ENCODE measurements around the gene DLG1. TPM values are rescaled to one million over a fixed set of nuclear protein-coding genes. Genes with fewer than 3 reads are reported as not detected.
A peak's percentile ranks its signal among the peaks of the same experiment; 100 is the strongest.

DLG1 gene
- total and polyA plus RNA-seq, 2 of the 4 experiments (the other 2 are of a cell fraction) = 21.2 to 57.7 TPM

GRCh38 chr3:197256104-197256503 lies 42.3 kb downstream of the DLG1 start:
- peaks cover 36% of the 10 kb centered on the region for H4K20me1 ChIP-seq (ENCODE audit: insufficient read depth, low read length)
- H4K8ac ChIP-seq (ENCODE audit: low read depth in 2 of 2, low read length in 2 of 2) = no peak overlapping the region
- H2AFZ ChIP-seq (replicated peaks; ENCODE audit: low read length, poor library complexity) = no peak overlapping the region
- no peak overlapping the region for H3K56ac ChIP-seq (ENCODE audit: extremely low read depth, insufficient read depth, low read length)
- H3K4ac ChIP-seq (ENCODE audit: low read depth, low read length) = no peak overlapping the region
- H3K36me3 ChIP-seq (ENCODE audit: control insufficient read depth, insufficient read depth, low read length) = no peaks in the 10 kb centered on the region
- CTCF ChIA-PET = interaction anchor here (0.6 to 1.6 kb wide), 7 partner anchors 13 to 593 kb away, joined by 3 to 6 read pairs (median 3); no protein-coding TSS in a partner anchor
- no peak overlapping the region for H2AK9ac ChIP-seq (replicated peaks; ENCODE audit: low read depth, low read length, poor library complexity)
- no peaks in the 10 kb centered on the region for H3K27me3 ChIP-seq (ENCODE audit: control insufficient read depth, insufficient read depth, low read length)
- peaks cover 2% of the 10 kb centered on the region; the same call in 1 of the 2 replicates for H3K9me1 ChIP-seq (ENCODE audit: insufficient read depth, low read length)
- H3K79me1 ChIP-seq (ENCODE audit: low read depth in 1 of 2, low read length in 2 of 2) = peaks cover 27 to 62% of the 10 kb centered on the region in 2 experiments
- H3K23ac ChIP-seq (ENCODE audit: low read depth, low read length) = 0 out of 2 replicates have a peak overlapping the region, but pooled peaks have one; percentile 4
- H3K9ac ChIP-seq (ENCODE audit: low read depth, low read length) = no peak overlapping the region
- H2BK5ac ChIP-seq (ENCODE audit: low read depth, low read length, poor library complexity, severe bottlenecking) = no peak overlapping the region
- no peak for TF ChIP-seq RAD21 (IDR thresholded peaks at IDR 0.05; ENCODE audit: low read length)
- TF ChIP-seq MXI1 (IDR thresholded peaks at IDR 0.05; ENCODE audit: borderline replicate concordance, low read depth, low read length) = no peak
- TF ChIP-seq USF2 (IDR thresholded peaks at IDR 0.05; ENCODE audit: low read depth, low read length) = no peak
- TF ChIP-seq CEBPB (IDR thresholded peaks at IDR 0.05; ENCODE audit: low read depth, low read length) = no peak
- no peak for TF ChIP-seq SMC3 (IDR thresholded peaks at IDR 0.05; ENCODE audit: low read depth, low read length)
- no peak for TF ChIP-seq RFX5 (IDR thresholded peaks at IDR 0.05; ENCODE audit: low read depth, low read length)
- TF ChIP-seq POLR2A (IDR thresholded peaks at IDR 0.05; ENCODE audit: low read depth, low read length) = no peak
- TF ChIP-seq BHLHE40 (IDR thresholded peaks at IDR 0.05; ENCODE audit: low read depth, low read length) = no peak
- TF ChIP-seq CTCF (conservative IDR thresholded peaks at IDR 0.05; ENCODE audit: low read depth, low read length) = no peak
- no peak for TF ChIP-seq FOS (IDR thresholded peaks at IDR 0.05; ENCODE audit: low read depth, low read length)
- TF ChIP-seq CHD1 (IDR thresholded peaks at IDR 0.05; ENCODE audit: low read depth, low read length) = no peak
- no peak for TF ChIP-seq MAZ (IDR thresholded peaks at IDR 0.05; ENCODE audit: borderline replicate concordance, low read depth, low read length)
- TF ChIP-seq NFE2L2 (IDR thresholded peaks at IDR 0.05; ENCODE audit: low read depth, low read length) = no peak
- TF ChIP-seq RCOR1 (IDR thresholded peaks at IDR 0.05; ENCODE audit: insufficient replicate concordance, low read length) = no peak
- no peak for TF ChIP-seq MAFK (IDR thresholded peaks at IDR 0.05; ENCODE audit: low read depth, low read length)
- TF ChIP-seq ELK1 (IDR thresholded peaks at IDR 0.05; ENCODE audit: borderline replicate concordance, low read depth, low read length) = no peak
- ATAC-seq (ENCODE audit: low read depth) (no peak), DNase-seq (no peak)
- intact Hi-C loops (cut with micrococcal nuclease) = no loop called here
- H2BK15ac ChIP-seq (ENCODE audit: low read depth, low read length) = no peak overlapping the region
- dilution Hi-C loops (cut with HindIII; ENCODE audit: low sequenced_read_pairs, unreplicated experiment) = no loop called here
- H3K4me1 ChIP-seq (ENCODE audit: control insufficient read depth, insufficient read depth, low read length) = peaks cover under 1% of the 10 kb centered on the region
- POLR2A ChIA-PET (ENCODE audit: unreplicated experiment) = no interaction called here
- no peak overlapping the region for H4K5ac ChIP-seq (ENCODE audit: low read depth, low read length)
- H2BK20ac ChIP-seq (ENCODE audit: low read depth, low read length) = no peak overlapping the region
- H2AK5ac ChIP-seq (ENCODE audit: low read depth, low read length) = no peak overlapping the region
- H3K14ac ChIP-seq (replicated peaks; ENCODE audit: low read depth, low read length) = no peak overlapping the region
- no peak overlapping the region for H3K4me3 ChIP-seq (ENCODE audit: insufficient read depth, low read depth, low read length)
- no peak overlapping the region for H3K27ac ChIP-seq (ENCODE audit: insufficient read depth, low read length)
- no peak overlapping the region for H4K91ac ChIP-seq (ENCODE audit: insufficient read depth, low read depth, low read length)
- H3K4me2 ChIP-seq (ENCODE audit: low read depth, low read length) = no peak overlapping the region
- H2BK120ac ChIP-seq (ENCODE audit: low read depth, low read length) = no peak overlapping the region
- no peak overlapping the region for H3K18ac ChIP-seq (ENCODE audit: low read depth, low read length)
- BruUV-seq (replicated peaks) = no TSS peak
- no CpG with 5 or more reads among the region's 4 CpGs for WGBS, 2 experiments (ENCODE audit: extremely low coverage in 2 of 2, insufficient read length in 1 of 2)
- in situ Hi-C loops (cut with MboI; ENCODE audit: low sequenced_read_pairs) = loop anchor here (10.0 kb wide), 1 partner anchor 259 kb away; no protein-coding TSS in a partner anchor
- no peaks in the 10 kb centered on the region for H3K9me3 ChIP-seq (ENCODE audit: control insufficient read depth, insufficient read depth, low read length)

All from IMR-90 (cell line).